Mammary epithelial cell (primary cell): ENCODE measurements around the gene BCDIN3D.

ENCODE experiments used
- CTCF ChIP-seq, 2 donors: IDR thresholded peaks in 1 of 2; conservative IDR thresholded peaks in 1 of 2; 2 replicates each; pipeline ENCODE4 v1.5.1; 2011 to 2012; ENCODE audit warnings: inconsistent platforms in 2 of 2, low read length in 2 of 2, mild to moderate bottlenecking in 2 of 2, control low read depth in 1 of 2, low read depth in 1 of 2; ENCODE audit not compliant: insufficient read depth in 1 of 2; ENCODE audit errors: extremely low read depth in 1 of 2
- EZH2 ChIP-seq: IDR thresholded peaks from 2 replicates; pipeline ENCODE4 v1.6.1; 2012; ENCODE audit warnings: low read length, inconsistent platforms, borderline replicate concordance

GRCh38 chr12:49813131-49813530, 29.8 kb downstream of the BCDIN3D start:
- TF ChIP-seq CTCF (conservative IDR thresholded peaks at IDR 0.05 in 1 of 2, IDR thresholded peaks at IDR 0.05 in 1 of 2; ENCODE audit: extremely low read depth in 1 of 2, insufficient read depth in 1 of 2, low read depth in 1 of 2, low read length in 2 of 2) = no peak
- no peak for TF ChIP-seq EZH2
